Astrocyte (in vitro differentiated cells and primary cell): ENCODE data around the gene CEP290. TPM values are rescaled to one million over a fixed set of nuclear protein-coding genes. Genes with fewer than 3 reads are reported as not detected.

ENCODE experiments used
- DNase-seq: peaks from one replicate; pipeline ENCODE4 v3.0.0-alpha.2; 2010; ENCODE audit warnings: low read depth
- FAIRE-seq: peaks from 2 replicates; lab custom pipeline; 2011; peaks lifted over from hg19 to GRCh38; lab: Jason Lieb, UNC
- H2AFZ ChIP-seq: 2 replicates; pipeline ENCODE4 v1.6.0; 2012; ENCODE audit warnings: low read depth, low read length, inconsistent platforms
- H3K27ac ChIP-seq: 2 replicates; pipeline ENCODE4 v1.5.1; 2011; ENCODE audit warnings: low read depth, low read length, inconsistent platforms
- H3K27me3 ChIP-seq: 2 replicates; pipeline ENCODE4 v1.6.0; 2011; ENCODE audit warnings: low read length, inconsistent platforms; ENCODE audit not compliant: insufficient read depth
- H3K36me3 ChIP-seq: 2 replicates; pipeline ENCODE4 v1.5.1; 2011; ENCODE audit warnings: low read length, inconsistent platforms; ENCODE audit not compliant: insufficient read depth
- H3K4me1 ChIP-seq: 2 replicates; pipeline ENCODE4 v1.5.1; 2011; ENCODE audit warnings: low read length, inconsistent platforms; ENCODE audit not compliant: insufficient read depth
- H3K4me2 ChIP-seq: 2 replicates; pipeline ENCODE4 v1.6.0; 2012; ENCODE audit warnings: low read length, inconsistent platforms
- H3K4me3 ChIP-seq: 2 replicates; pipeline ENCODE4 v1.5.1; 2011; ENCODE audit warnings: low read depth, mild to moderate bottlenecking, low read length, inconsistent platforms; ENCODE audit not compliant: insufficient read depth
- H3K79me2 ChIP-seq: 2 replicates; pipeline ENCODE4 v1.6.0; 2012; ENCODE audit warnings: mild to moderate bottlenecking, low read length, inconsistent platforms; ENCODE audit not compliant: insufficient read depth
- H3K9ac ChIP-seq: 2 replicates; pipeline ENCODE4 v1.6.0; 2012; ENCODE audit warnings: mild to moderate bottlenecking, low read length, inconsistent platforms
- H3K9me3 ChIP-seq: 2 replicates; pipeline ENCODE4 v1.5.1; 2012; ENCODE audit warnings: low read depth, mild to moderate bottlenecking, low read length, inconsistent platforms; ENCODE audit not compliant: insufficient read depth
- H4K20me1 ChIP-seq: 2 replicates; pipeline ENCODE4 v1.6.0; 2012; ENCODE audit warnings: low read length, inconsistent platforms; ENCODE audit not compliant: insufficient read depth
- H3K27ac Mint-ChIP-seq: one replicate; pipeline ENCODE4 v1.8.0; 2021; ENCODE audit warnings: mild to moderate bottlenecking, mixed read lengths; ENCODE audit not compliant: unreplicated experiment
- H3K27me3 Mint-ChIP-seq: one replicate; pipeline ENCODE4 v1.8.0; 2021; ENCODE audit warnings: low read depth, mixed read lengths; ENCODE audit not compliant: unreplicated experiment
- H3K36me3 Mint-ChIP-seq: one replicate; pipeline ENCODE4 v1.8.0; 2021; ENCODE audit warnings: low read depth, mixed read lengths; ENCODE audit not compliant: unreplicated experiment
- H3K4me1 Mint-ChIP-seq: one replicate; pipeline ENCODE4 v1.8.0; 2021; ENCODE audit warnings: low read depth, mixed read lengths; ENCODE audit not compliant: unreplicated experiment
- H3K4me3 Mint-ChIP-seq: one replicate; pipeline ENCODE4 v1.8.0; 2021; ENCODE audit warnings: mild to moderate bottlenecking, moderate library complexity, mixed read lengths; ENCODE audit not compliant: unreplicated experiment
- H3K9me3 Mint-ChIP-seq: one replicate; pipeline ENCODE4 v1.8.0; 2021; ENCODE audit warnings: mild to moderate bottlenecking, mixed read lengths; ENCODE audit not compliant: unreplicated experiment
- EZH2 ChIP-seq: IDR thresholded peaks from 2 replicates; pipeline ENCODE4 v1.6.1; 2012; ENCODE audit warnings: mild to moderate bottlenecking, low read length, inconsistent platforms; ENCODE audit not compliant: insufficient read depth
- total RNA-seq: library from RNA; stranded (reverse); gene quantifications from 2 replicates; pipeline ENCODE4 v1.2.1, GENCODE V29; 2021
- TF ChIP-seq, protein P1 (sequence below): IDR thresholded peaks from 2 replicates; pipeline ENCODE4 v1.5.1; 2011; ENCODE audit warnings: low read depth, mild to moderate bottlenecking, inconsistent platforms, low read length, moderate library complexity; ENCODE audit not compliant: insufficient read depth

The CEP290 gene
- total RNA-seq, 1 donor from 2014 or later: 20.1 TPM

DNA sequence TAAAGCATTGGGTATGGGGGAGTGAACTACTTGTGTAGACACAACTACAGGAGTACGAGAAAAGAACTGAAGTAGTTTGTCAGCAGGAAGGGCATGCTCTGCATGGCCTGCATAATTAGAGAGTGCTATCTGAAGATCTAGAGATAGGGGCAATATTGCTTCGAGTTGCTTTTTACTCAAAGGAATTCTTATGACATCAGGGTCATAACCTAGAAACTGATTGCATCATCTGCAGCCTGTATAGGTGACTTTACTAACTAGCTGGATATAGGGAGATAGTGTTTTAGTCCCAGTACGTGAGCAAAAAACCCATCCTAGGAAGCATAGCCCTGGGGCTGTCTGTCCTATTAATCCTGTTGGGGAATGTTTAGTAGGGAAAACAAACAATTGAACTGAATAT lies 40.0 kb upstream of the CEP290 start:
- no peak overlapping the region for H3K4me3 Mint-ChIP-seq
- H3K4me1 Mint-ChIP-seq: peaks cover 16% of the 10 kb centered on the region
- Histone ChIP-seq H3K27ac (no peak overlapping the region), H3K4me1 (no peaks in the 10 kb centered on the region), H3K79me2 (no peaks in the 10 kb centered on the region), H3K27me3 (no peaks in the 10 kb centered on the region), H3K4me3 (no peak overlapping the region), H4K20me1 (no peaks in the 10 kb centered on the region), H3K4me2 (no peak overlapping the region), H3K36me3 (peaks cover 21% of the 10 kb centered on the region), H2AFZ (no peak overlapping the region), H3K9me3 (no peaks in the 10 kb centered on the region), H3K9ac (no peak overlapping the region)
- DNase-seq (no peak), FAIRE-seq (no peak)
- H3K9me3 Mint-ChIP-seq: peaks cover 2% of the 10 kb centered on the region
- no peak overlapping the region for H3K27ac Mint-ChIP-seq
- H3K36me3 Mint-ChIP-seq: peaks cover 16% of the 10 kb centered on the region
- no peaks in the 10 kb centered on the region for H3K27me3 Mint-ChIP-seq
- TF ChIP-seq, protein P1, sequence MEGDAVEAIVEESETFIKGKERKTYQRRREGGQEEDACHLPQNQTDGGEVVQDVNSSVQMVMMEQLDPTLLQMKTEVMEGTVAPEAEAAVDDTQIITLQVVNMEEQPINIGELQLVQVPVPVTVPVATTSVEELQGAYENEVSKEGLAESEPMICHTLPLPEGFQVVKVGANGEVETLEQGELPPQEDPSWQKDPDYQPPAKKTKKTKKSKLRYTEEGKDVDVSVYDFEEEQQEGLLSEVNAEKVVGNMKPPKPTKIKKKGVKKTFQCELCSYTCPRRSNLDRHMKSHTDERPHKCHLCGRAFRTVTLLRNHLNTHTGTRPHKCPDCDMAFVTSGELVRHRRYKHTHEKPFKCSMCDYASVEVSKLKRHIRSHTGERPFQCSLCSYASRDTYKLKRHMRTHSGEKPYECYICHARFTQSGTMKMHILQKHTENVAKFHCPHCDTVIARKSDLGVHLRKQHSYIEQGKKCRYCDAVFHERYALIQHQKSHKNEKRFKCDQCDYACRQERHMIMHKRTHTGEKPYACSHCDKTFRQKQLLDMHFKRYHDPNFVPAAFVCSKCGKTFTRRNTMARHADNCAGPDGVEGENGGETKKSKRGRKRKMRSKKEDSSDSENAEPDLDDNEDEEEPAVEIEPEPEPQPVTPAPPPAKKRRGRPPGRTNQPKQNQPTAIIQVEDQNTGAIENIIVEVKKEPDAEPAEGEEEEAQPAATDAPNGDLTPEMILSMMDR: no peak
- no peak for TF ChIP-seq EZH2

- Mint-ChIP-seq H3K36me3 (peaks cover 12% of the 10 kb centered on the region), H3K27ac (no peak overlapping the region), H3K4me1 (peaks cover 5% of the 10 kb centered on the region), H3K27me3 (no peaks in the 10 kb centered on the region), H3K9me3 (peaks cover 2% of the 10 kb centered on the region), H3K4me3 (no peak overlapping the region)
- Histone ChIP-seq H4K20me1 (no peaks in the 10 kb centered on the region), H3K36me3 (peaks cover 28% of the 10 kb centered on the region), H2AFZ (no peak overlapping the region), H3K79me2 (no peaks in the 10 kb centered on the region), H3K27me3 (no peaks in the 10 kb centered on the region), H3K4me1 (no peaks in the 10 kb centered on the region), H3K9me3 (no peaks in the 10 kb centered on the region), H3K27ac (no peak overlapping the region), H3K4me3 (no peak overlapping the region), H3K4me2 (no peak overlapping the region), H3K9ac (no peak overlapping the region)
- TF ChIP-seq, protein P1: no peak
- no peak for TF ChIP-seq EZH2
- DNase-seq: no peak
- no peak for FAIRE-seq
Observed at GRCh38 chr12:88179436-88180014, 37.6 kb upstream of the CEP290 start.

DNA sequence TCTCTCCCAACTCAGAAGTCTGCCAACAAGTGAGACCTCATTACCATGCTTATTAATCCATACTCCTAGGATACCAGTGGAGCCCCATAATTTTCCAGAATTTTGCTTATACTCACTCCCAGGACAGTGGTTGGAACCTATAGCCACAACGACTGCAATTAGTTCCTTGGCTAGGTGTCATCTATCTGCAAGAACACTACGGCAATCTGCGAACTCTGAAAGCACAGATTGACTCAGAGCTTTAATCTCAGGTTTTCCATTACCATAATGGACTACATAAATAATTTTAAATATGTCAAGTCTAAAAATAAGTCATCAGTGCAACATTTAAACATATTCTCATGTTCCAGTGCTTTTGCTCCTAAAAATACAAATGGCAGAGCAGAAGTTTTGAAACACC lies 33.7 kb upstream of the CEP290 start:
- H3K9ac ChIP-seq: no peak overlapping the region
- no peak overlapping the region for H3K4me3 Mint-ChIP-seq
- TF ChIP-seq, protein P1: no peak
- no peak for TF ChIP-seq EZH2
- H3K36me3 ChIP-seq: peaks cover 26% of the 10 kb centered on the region
- H3K27ac ChIP-seq: no peak overlapping the region
- no peaks in the 10 kb centered on the region for H3K9me3 Mint-ChIP-seq
- no peak overlapping the region for H3K27ac Mint-ChIP-seq
- H3K36me3 Mint-ChIP-seq: peaks cover 6% of the 10 kb centered on the region
- no peak overlapping the region for H3K4me2 ChIP-seq
- no peaks in the 10 kb centered on the region for H3K27me3 Mint-ChIP-seq
- H3K79me2 ChIP-seq: no peaks in the 10 kb centered on the region
- H3K4me3 ChIP-seq: no peak overlapping the region
- H2AFZ ChIP-seq: no peak overlapping the region
- H4K20me1 ChIP-seq: no peaks in the 10 kb centered on the region
- H3K27me3 ChIP-seq: no peaks in the 10 kb centered on the region
- H3K4me1 ChIP-seq: no peaks in the 10 kb centered on the region
- DNase-seq: no peak
- no peak for FAIRE-seq
- H3K4me1 Mint-ChIP-seq: no peaks in the 10 kb centered on the region
- H3K9me3 ChIP-seq: no peaks in the 10 kb centered on the region
